Esophagus squamous epithelium (tissue), 4 donors: ENCODE results near the gene CTNNA2.

Experiments used
- CTCF ChIP-seq, 6 experiments: fragments of 450-650 bp in 4 of 6; fragments of 200-600 bp in 2 of 6; sonication (generic) in 2 of 6; IDR thresholded peaks; one replicate each; pipeline ENCODE4 v1.5.1; 2016 to 2019; ENCODE audit warnings: antibody characterized with exemption in 6 of 6, mild to moderate bottlenecking in 4 of 6, moderate library complexity in 4 of 6
- POLR2A ChIP-seq, 4 donors: fragments of 450-650 bp; IDR thresholded peaks; one replicate each; pipeline ENCODE4 v1.6.1; 2017; ENCODE audit warnings: antibody characterized with exemption in 4 of 4, mild to moderate bottlenecking in 4 of 4, moderate library complexity in 3 of 4

- TF ChIP-seq CTCF (IDR thresholded peaks at IDR 0.05) (no peak), POLR2A (IDR thresholded peaks at IDR 0.05) (no peak)
These were observed 640.9 kb downstream of the CTNNA2 start for GRCh38 chr2:80153768-80154167.
